Vagina (tissue), 2 donors: Measurements from ENCODE around the gene AMBRA1. TPM values are rescaled to one million over a fixed set of nuclear protein-coding genes. Genes with fewer than 3 reads are reported as not detected.

Experiments
- DNase-seq, 2 donors: peaks; one replicate each; pipeline ENCODE4 v3.0.0-alpha.2; 2017; ENCODE audit errors: extremely low spot score in 2 of 2
- H3K27ac ChIP-seq: fragments of 200-600 bp; sonication (generic); one replicate; pipeline ENCODE4 v1.5.1; 2019
- H3K27me3 ChIP-seq: fragments of 200-600 bp; sonication (generic); one replicate; pipeline ENCODE4 v1.5.1; 2019
- H3K36me3 ChIP-seq, 2 donors: fragments of 200-600 bp; sonication (generic); one replicate each; pipeline ENCODE4 v1.5.1; 2017 to 2019
- H3K4me1 ChIP-seq: fragments of 200-600 bp; sonication (generic); one replicate; pipeline ENCODE4 v1.5.1; 2019
- H3K4me3 ChIP-seq, 2 donors: fragments of 200-600 bp; sonication (generic); 1 replicate in 1 of 2; 2 replicates in 1 of 2; pipeline ENCODE4 v1.5.1; 2016 to 2019
- H3K9me3 ChIP-seq: fragments of 200-600 bp; sonication (generic); one replicate; pipeline ENCODE4 v1.5.1; 2019
- POLR2A ChIP-seq, 2 donors: fragments of 450-650 bp; IDR thresholded peaks; one replicate each; pipeline ENCODE4 v1.6.1; 2017; ENCODE audit warnings: antibody characterized with exemption in 2 of 2, mild to moderate bottlenecking in 2 of 2, moderate library complexity in 2 of 2
- POLR2AphosphoS5 ChIP-seq, 2 donors: sonication (generic); formaldehyde crosslinking; IDR thresholded peaks; one replicate each; pipeline ENCODE4 v1.9.0; 2017; ENCODE audit warnings: antibody characterized with exemption in 2 of 2, mild to moderate bottlenecking in 2 of 2, low read depth in 1 of 2; ENCODE audit not compliant: insufficient read depth in 1 of 2
- intact Hi-C: fragments of 100-400 bp; cut with DNase I; formaldehyde crosslinking; loops from one replicate; pipeline ENCODE4 v1.15.1; 2023
- total RNA-seq: library from RNA; depleted of rRNA; stranded (reverse); fragments of >200 nt; gene quantifications from one replicate; pipeline ENCODE4 v1.2.3, GENCODE V29; 2016
- TF ChIP-seq, protein P1 (sequence below), 3 experiments: fragments of 450-650 bp in 2 of 3; fragments of 200-600 bp in 1 of 3; sonication (generic) in 1 of 3; IDR thresholded peaks; one replicate each; pipeline ENCODE4 v1.5.1; 2017 to 2019; ENCODE audit warnings: antibody characterized with exemption in 3 of 3, mild to moderate bottlenecking in 2 of 3, moderate library complexity in 2 of 3

AMBRA1 gene
- total RNA-seq, 1 donor from 2014 or later = 40.0 TPM

DNA sequence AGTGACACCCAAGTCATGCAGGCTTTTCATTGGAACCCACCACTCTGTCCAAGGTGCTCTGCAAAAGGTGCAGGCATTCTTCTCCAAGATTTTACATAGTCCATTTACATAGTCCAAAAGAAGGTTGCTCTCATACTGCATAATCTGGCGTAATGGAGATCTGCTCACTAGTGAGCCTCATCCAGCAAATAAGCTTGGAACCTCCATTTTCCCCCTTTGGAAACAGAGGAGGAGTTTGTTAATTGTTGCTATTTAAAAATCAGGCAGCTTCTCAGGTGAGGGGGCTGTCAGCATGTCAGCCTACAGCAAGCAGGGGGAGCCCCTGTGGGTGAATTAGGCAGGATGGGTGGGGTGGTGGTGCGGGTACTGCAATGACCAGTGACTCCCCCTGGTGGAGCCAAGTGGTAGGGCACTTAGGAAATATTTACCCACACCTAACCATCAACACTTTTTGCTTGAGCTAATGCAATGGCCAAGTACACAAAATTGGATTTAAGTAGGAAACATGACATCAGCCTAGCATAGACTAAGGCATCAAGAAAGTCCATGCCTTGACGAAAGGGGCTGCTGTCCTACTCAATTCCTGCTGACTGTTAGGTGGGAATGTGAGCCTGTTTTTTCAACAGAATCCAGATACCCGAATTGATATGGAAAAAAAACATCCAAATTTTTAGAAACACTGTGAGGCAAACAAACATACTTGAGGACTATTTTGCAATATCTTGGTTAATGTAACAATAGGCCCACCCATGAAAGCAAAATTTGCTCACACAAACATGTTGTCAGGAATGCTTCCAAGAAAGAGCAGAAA is 64.5 kb downstream of the AMBRA1 start:
- Histone ChIP-seq H3K27me3 (no peaks in the 10 kb centered on the region), H3K9me3 (peaks cover 6% of the 10 kb centered on the region), H3K36me3 (no peaks in the 10 kb centered on the region), H3K27ac (no peak overlapping the region), H3K4me3 (no peak overlapping the region), H3K4me1 (peaks cover 16% of the 10 kb centered on the region)
- intact Hi-C loops = no loop called here
- no peak for DNase-seq
- TF ChIP-seq, protein P1, sequence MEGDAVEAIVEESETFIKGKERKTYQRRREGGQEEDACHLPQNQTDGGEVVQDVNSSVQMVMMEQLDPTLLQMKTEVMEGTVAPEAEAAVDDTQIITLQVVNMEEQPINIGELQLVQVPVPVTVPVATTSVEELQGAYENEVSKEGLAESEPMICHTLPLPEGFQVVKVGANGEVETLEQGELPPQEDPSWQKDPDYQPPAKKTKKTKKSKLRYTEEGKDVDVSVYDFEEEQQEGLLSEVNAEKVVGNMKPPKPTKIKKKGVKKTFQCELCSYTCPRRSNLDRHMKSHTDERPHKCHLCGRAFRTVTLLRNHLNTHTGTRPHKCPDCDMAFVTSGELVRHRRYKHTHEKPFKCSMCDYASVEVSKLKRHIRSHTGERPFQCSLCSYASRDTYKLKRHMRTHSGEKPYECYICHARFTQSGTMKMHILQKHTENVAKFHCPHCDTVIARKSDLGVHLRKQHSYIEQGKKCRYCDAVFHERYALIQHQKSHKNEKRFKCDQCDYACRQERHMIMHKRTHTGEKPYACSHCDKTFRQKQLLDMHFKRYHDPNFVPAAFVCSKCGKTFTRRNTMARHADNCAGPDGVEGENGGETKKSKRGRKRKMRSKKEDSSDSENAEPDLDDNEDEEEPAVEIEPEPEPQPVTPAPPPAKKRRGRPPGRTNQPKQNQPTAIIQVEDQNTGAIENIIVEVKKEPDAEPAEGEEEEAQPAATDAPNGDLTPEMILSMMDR (IDR thresholded peaks at IDR 0.05) = peak; percentile 72 to 79 (median 79)
- no peak for TF ChIP-seq POLR2A (IDR thresholded peaks at IDR 0.05)

DNA sequence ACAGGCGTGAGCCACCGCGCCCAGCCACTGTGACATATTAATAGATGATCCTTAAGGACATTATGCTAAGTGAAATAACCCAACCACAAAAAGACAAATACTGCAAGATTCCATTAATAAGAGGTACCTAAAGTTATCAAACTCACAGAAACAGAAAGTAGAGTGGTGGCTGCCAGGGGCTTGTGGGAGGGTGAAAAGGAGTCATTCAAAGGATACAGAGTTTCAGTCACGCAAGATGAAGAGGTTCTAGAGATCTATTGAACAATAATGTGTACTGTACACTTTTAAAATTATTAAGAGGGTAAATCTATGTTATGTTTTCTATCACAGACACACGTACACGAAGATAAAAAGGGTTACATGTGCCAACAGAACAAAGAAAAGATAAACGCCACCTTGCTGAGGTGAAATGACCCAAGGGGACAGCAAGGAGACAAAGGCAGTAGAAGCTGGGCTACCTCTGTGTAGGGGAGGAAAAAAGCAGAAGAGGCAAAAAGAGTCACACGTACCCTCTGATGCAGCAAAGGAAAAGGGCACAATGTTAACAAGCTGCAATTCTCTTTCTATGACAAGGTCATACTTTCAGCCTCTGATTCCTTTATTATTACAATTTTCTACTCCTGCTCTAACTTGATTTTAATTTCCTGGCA is 65.3 kb downstream of the AMBRA1 start:
- intact Hi-C loops = no loop called here
- H3K4me3 ChIP-seq = no peak overlapping the region
- H3K27me3 ChIP-seq = no peaks in the 10 kb centered on the region
- no peak overlapping the region for H3K27ac ChIP-seq
- H3K9me3 ChIP-seq = peaks cover 6% of the 10 kb centered on the region
- TF ChIP-seq POLR2AphosphoS5 (IDR thresholded peaks at IDR 0.05; ENCODE audit: insufficient read depth in 1 of 2, low read depth in 1 of 2) = no peak
- no peak for TF ChIP-seq POLR2A (IDR thresholded peaks at IDR 0.05)
- TF ChIP-seq, protein P1 (IDR thresholded peaks at IDR 0.05) = no peak
- peaks cover 16% of the 10 kb centered on the region for H3K4me1 ChIP-seq
- no peak for DNase-seq
- no peaks in the 10 kb centered on the region for H3K36me3 ChIP-seq

DNA sequence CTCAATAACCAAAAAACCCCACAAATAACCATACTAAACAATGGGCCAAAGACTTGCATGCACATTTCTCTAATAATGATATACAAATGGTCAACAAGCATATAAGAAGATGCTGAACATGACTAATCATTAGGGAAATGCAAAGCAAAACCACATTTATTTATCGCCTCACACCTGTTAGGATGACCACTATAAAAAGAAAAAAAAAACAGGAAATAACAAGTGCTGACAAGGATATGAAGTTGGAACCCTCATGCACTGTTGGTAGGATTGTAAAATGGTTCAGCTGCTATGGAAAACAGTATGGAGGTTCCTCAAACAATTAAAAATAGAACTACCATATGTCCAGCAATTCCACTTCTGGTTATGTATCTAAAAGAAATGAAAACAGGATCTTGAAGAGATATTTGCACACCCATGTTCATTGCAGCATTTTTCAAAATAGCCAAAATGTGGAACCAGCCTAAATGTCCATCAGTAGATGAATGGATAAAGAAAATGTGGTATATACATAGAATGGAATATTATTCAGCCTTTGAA is 66.2 kb downstream of the AMBRA1 start:
- no peaks in the 10 kb centered on the region for H3K36me3 ChIP-seq
- peaks cover 16% of the 10 kb centered on the region for H3K4me1 ChIP-seq

DNA sequence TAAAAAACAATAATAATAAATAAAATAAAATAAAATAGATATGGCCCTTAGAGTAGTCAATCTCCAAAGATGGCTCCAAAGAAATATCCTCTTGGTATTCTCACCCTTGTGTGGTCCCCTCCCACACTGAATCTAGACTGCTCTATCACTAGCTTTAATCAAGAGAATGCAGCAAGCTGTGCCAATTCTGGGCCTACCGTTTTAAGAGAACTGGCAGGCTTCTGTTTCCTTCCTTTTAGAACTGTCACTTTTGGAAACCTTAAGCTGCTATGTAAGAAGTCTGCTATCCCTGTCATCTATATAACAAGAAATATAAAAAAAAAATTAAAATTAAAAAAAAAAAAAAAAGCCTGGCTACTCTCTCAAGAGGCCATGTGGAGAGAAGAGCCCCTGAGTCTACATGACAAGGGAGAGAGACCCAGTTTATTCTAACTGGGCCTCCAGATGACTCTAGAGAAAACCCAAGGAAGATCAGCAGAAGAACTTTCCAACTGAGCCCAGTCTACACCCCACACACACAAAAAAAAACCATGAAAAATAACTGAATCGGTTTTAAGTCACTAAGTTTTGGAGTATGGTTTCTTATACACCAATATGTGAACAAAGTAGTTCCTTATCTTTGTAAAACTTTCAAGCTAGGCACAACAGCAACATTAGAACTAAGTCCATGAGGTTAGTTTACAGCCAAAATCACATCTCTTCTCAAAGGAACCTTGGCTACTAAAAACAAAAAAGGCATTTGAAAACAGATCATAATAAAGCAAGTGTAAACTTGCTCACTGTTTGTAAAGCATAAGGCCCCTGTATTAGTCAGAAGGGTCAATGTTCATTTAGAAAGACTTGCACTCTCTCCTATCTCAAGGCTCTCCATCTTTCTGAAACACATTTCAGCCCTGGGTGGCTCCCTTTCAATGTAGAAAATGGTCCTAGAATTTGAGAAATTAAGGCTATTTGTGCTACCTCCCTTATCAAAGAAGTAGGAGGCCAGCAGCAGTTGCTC is 67.3 kb downstream of the AMBRA1 start:
- Histone ChIP-seq H3K4me3 (no peak overlapping the region), H3K27ac (no peak overlapping the region), H3K9me3 (peaks cover 6% of the 10 kb centered on the region), H3K4me1 (peaks cover 19% of the 10 kb centered on the region), H3K36me3 (no peaks in the 10 kb centered on the region), H3K27me3 (no peaks in the 10 kb centered on the region)
- peak in 1 of 2 donors; percentile 42 for DNase-seq
- TF ChIP-seq POLR2A (IDR thresholded peaks at IDR 0.05) (no peak), POLR2AphosphoS5 (IDR thresholded peaks at IDR 0.05; ENCODE audit: insufficient read depth in 1 of 2, low read depth in 1 of 2) (no peak)
- TF ChIP-seq, protein P1 (IDR thresholded peaks at IDR 0.05) = no peak
- intact Hi-C loops = no loop called here

More for the DNA sequence above, 66.2 kb downstream of the AMBRA1 start:
- intact Hi-C loops = no loop called here
- TF ChIP-seq POLR2A (IDR thresholded peaks at IDR 0.05) (no peak), POLR2AphosphoS5 (IDR thresholded peaks at IDR 0.05; ENCODE audit: insufficient read depth in 1 of 2, low read depth in 1 of 2) (no peak)
- TF ChIP-seq, protein P1 (IDR thresholded peaks at IDR 0.05) = no peak
- DNase-seq = no peak
- peaks cover 6% of the 10 kb centered on the region for H3K9me3 ChIP-seq
- H3K27me3 ChIP-seq = no peaks in the 10 kb centered on the region
- H3K27ac ChIP-seq = no peak overlapping the region
- no peak overlapping the region for H3K4me3 ChIP-seq
